Measurements from ENCODE around the gene ADARB1. TPM values are rescaled to one million over a fixed set of nuclear protein-coding genes. Genes with fewer than 3 reads are reported as not detected.

The ADARB1 gene
- total and polyA plus RNA-seq, 2 of the 4 experiments (the other 2 are of a cell fraction): 39.8 to 47.3 TPM

GRCh38 chr21:45246386-45247320 is 172.3 kb downstream of the ADARB1 start:
- Histone ChIP-seq H3K4me3 (ENCODE audit: insufficient read depth, low read depth, low read length) (no peak overlapping the region), H2BK20ac (ENCODE audit: low read depth, low read length) (no peak overlapping the region), H3K14ac (replicated peaks; ENCODE audit: low read depth, low read length) (no peak overlapping the region), H3K56ac (ENCODE audit: extremely low read depth, insufficient read depth, low read length) (no peak overlapping the region), H4K20me1 (ENCODE audit: insufficient read depth, low read length) (no peaks in the 10 kb centered on the region), H2AK9ac (replicated peaks; ENCODE audit: low read depth, low read length, poor library complexity) (peak overlapping the region; percentile 13), H2BK5ac (ENCODE audit: low read depth, low read length, poor library complexity, severe bottlenecking) (no peak overlapping the region), H2AFZ (replicated peaks; ENCODE audit: low read length, poor library complexity) (no peak overlapping the region), H3K27ac (ENCODE audit: insufficient read depth, low read length) (no peak overlapping the region), H2AK5ac (ENCODE audit: low read depth, low read length) (no peak overlapping the region), H4K5ac (ENCODE audit: low read depth, low read length) (no peak overlapping the region), H3K4me2 (ENCODE audit: low read depth, low read length) (no peak overlapping the region), H4K8ac (ENCODE audit: low read depth in 2 of 2, low read length in 2 of 2) (no peak overlapping the region), H3K4ac (ENCODE audit: low read depth, low read length) (no peak overlapping the region), H2BK15ac (ENCODE audit: low read depth, low read length) (no peak overlapping the region), H3K23ac (ENCODE audit: low read depth, low read length) (no peak overlapping the region), H4K91ac (ENCODE audit: insufficient read depth, low read depth, low read length) (no peak overlapping the region), H3K4me1 (ENCODE audit: control insufficient read depth, insufficient read depth, low read length) (peaks cover 2% of the 10 kb centered on the region; the same call in 1 of the 2 replicates), H3K27me3 (ENCODE audit: control insufficient read depth, insufficient read depth, low read length) (peaks cover 21% of the 10 kb centered on the region), H3K79me1 (ENCODE audit: low read depth in 1 of 2, low read length in 2 of 2) (no peaks in the 10 kb centered on the region), H3K9me3 (ENCODE audit: control insufficient read depth, insufficient read depth, low read length) (peaks cover 23% of the 10 kb centered on the region), H3K9ac (ENCODE audit: low read depth, low read length) (no peak overlapping the region), H2BK120ac (ENCODE audit: low read depth, low read length) (no peak overlapping the region), H3K36me3 (ENCODE audit: control insufficient read depth, insufficient read depth, low read length) (no peaks in the 10 kb centered on the region), H3K18ac (ENCODE audit: low read depth, low read length) (no peak overlapping the region), H3K9me1 (ENCODE audit: insufficient read depth, low read length) (no peaks in the 10 kb centered on the region)
- DNase-seq (no peak), ATAC-seq (ENCODE audit: low read depth) (no peak)
- 55% methylated on average over 4 of the region's 20 CpGs; no CpG with 5 or more reads in 1 of the 2 experiments for WGBS, 2 experiments (ENCODE audit: extremely low coverage in 2 of 2, insufficient read length in 1 of 2)
- no peak for TF ChIP-seq SMC3 (IDR thresholded peaks at IDR 0.05; ENCODE audit: low read depth, low read length)
- TF ChIP-seq MXI1 (IDR thresholded peaks at IDR 0.05; ENCODE audit: borderline replicate concordance, low read depth, low read length): no peak
- TF ChIP-seq RCOR1 (IDR thresholded peaks at IDR 0.05; ENCODE audit: insufficient replicate concordance, low read length): no peak
- no peak for TF ChIP-seq RAD21 (IDR thresholded peaks at IDR 0.05; ENCODE audit: low read length)
- no peak for TF ChIP-seq RFX5 (IDR thresholded peaks at IDR 0.05; ENCODE audit: low read depth, low read length)
- TF ChIP-seq USF2 (IDR thresholded peaks at IDR 0.05; ENCODE audit: low read depth, low read length): no peak
- TF ChIP-seq BHLHE40 (IDR thresholded peaks at IDR 0.05; ENCODE audit: low read depth, low read length): no peak
- TF ChIP-seq MAFK (IDR thresholded peaks at IDR 0.05; ENCODE audit: low read depth, low read length): no peak
- TF ChIP-seq, protein P1, sequence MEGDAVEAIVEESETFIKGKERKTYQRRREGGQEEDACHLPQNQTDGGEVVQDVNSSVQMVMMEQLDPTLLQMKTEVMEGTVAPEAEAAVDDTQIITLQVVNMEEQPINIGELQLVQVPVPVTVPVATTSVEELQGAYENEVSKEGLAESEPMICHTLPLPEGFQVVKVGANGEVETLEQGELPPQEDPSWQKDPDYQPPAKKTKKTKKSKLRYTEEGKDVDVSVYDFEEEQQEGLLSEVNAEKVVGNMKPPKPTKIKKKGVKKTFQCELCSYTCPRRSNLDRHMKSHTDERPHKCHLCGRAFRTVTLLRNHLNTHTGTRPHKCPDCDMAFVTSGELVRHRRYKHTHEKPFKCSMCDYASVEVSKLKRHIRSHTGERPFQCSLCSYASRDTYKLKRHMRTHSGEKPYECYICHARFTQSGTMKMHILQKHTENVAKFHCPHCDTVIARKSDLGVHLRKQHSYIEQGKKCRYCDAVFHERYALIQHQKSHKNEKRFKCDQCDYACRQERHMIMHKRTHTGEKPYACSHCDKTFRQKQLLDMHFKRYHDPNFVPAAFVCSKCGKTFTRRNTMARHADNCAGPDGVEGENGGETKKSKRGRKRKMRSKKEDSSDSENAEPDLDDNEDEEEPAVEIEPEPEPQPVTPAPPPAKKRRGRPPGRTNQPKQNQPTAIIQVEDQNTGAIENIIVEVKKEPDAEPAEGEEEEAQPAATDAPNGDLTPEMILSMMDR (conservative IDR thresholded peaks at IDR 0.05; ENCODE audit: low read depth, low read length): no peak
- no peak for TF ChIP-seq CHD1 (IDR thresholded peaks at IDR 0.05; ENCODE audit: low read depth, low read length)
- TF ChIP-seq CEBPB (IDR thresholded peaks at IDR 0.05; ENCODE audit: low read depth, low read length): no peak
- TF ChIP-seq, protein P2, sequence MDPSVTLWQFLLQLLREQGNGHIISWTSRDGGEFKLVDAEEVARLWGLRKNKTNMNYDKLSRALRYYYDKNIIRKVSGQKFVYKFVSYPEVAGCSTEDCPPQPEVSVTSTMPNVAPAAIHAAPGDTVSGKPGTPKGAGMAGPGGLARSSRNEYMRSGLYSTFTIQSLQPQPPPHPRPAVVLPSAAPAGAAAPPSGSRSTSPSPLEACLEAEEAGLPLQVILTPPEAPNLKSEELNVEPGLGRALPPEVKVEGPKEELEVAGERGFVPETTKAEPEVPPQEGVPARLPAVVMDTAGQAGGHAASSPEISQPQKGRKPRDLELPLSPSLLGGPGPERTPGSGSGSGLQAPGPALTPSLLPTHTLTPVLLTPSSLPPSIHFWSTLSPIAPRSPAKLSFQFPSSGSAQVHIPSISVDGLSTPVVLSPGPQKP (IDR thresholded peaks at IDR 0.05; ENCODE audit: borderline replicate concordance, low read depth, low read length): no peak
- intact Hi-C loops (cut with micrococcal nuclease): no loop called here
- CTCF ChIA-PET: no interaction called here
- POLR2A ChIA-PET (ENCODE audit: unreplicated experiment): no interaction called here
- no TSS peak for BruUV-seq (replicated peaks)
- dilution Hi-C loops (cut with HindIII; ENCODE audit: low sequenced_read_pairs, unreplicated experiment): no loop called here
- in situ Hi-C loops (cut with MboI; ENCODE audit: low sequenced_read_pairs): no loop called here

All from IMR-90 (cell line).